ENCODE data around the gene POR. TPM values are rescaled to one million over a fixed set of nuclear protein-coding genes. Genes with fewer than 3 reads are reported as not detected.
"Not testable (repeated sequence)": the region's sequence is repeated elsewhere in the genome, so short reads cannot be mapped to it uniquely, and the experiment has no call there.

POR gene
- total RNA-seq, 1 experiment from 2014 or later: 34.8 TPM

- peak; percentile 54 for DNase-seq (ENCODE audit: low read depth)
Observed at GRCh38 chr7:76020031-76020714, 105.2 kb downstream of the POR start.

GRCh38 chr7:76022026-76022780 is 107.2 kb downstream of the POR start:
- no peak for DNase-seq (ENCODE audit: low read depth)

GRCh38 chr7:76023002-76023401 is 108.0 kb downstream of the POR start:
- no peak for DNase-seq (ENCODE audit: low read depth)

GRCh38 chr7:76029682-76030081 is 114.7 kb downstream of the POR start:
- DNase-seq (ENCODE audit: low read depth): not testable (repeated sequence)

- DNase-seq (ENCODE audit: low read depth): no peak
Observed at GRCh38 chr7:76031964-76032363, 117.0 kb downstream of the POR start.

Other genes with a start within 250 kb of the POR start
- 20.9 and 22.9 TPM in 2 replicates for gene HIP1, start 176.2 kb upstream of the POR start, total RNA-seq (2014; rRNA removed; shearing (Covaris generic))
- 0.36 and 0.78 TPM in 2 replicates for gene CCL26, start 142.9 kb upstream of the POR start, total RNA-seq (2014; rRNA removed; shearing (Covaris generic))
- gene CCL24, start 101.3 kb upstream of the POR start, total RNA-seq (2014; rRNA removed; shearing (Covaris generic)): not detected in 2 replicates
- 49.7 and 60.3 TPM in 2 replicates for gene RHBDD2, start 36.1 kb upstream of the POR start, total RNA-seq (2014; rRNA removed; shearing (Covaris generic))
- 26.8 and 27.8 TPM in 2 replicates for gene TMEM120A, start 79.4 kb downstream of the POR start, total RNA-seq (2014; rRNA removed; shearing (Covaris generic))
- 59.4 and 81.9 TPM in 2 replicates for gene STYXL1, start 132.8 kb downstream of the POR start, total RNA-seq (2014; rRNA removed; shearing (Covaris generic))
- gene MDH2, start 133.0 kb downstream of the POR start, total RNA-seq (2014; rRNA removed; shearing (Covaris generic)): 84.1 and 97.4 TPM in 2 replicates